ENCODE results near the gene NRG3.

NRG3 gene

DNA sequence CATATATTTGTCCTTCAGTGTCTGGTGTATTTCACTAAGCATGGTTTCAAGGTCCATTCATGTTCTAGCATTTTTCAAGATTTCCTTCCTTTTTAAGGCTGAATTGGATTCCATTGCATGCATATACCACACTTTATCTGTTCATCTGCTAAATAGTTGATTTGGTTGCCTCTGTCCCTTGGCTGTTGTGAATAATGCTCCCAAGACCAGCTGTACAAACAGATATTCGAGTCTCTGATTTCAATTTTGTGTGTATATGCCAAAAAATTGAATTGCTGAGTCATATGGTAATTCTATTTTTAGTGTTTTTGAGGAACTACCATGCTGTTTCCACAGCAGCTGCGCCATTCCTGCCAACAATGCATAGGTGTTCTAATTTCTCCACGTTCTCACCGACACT is 216.4 kb downstream of the NRG3 start:
- no peaks in the 10 kb centered on the region for H3K36me3 ChIP-seq (ENCODE audit: control insufficient read depth, insufficient read depth, low read length)
- no peaks in the 10 kb centered on the region for H3K27me3 ChIP-seq (ENCODE audit: control insufficient read depth, insufficient read depth, low read length)
- no peak overlapping the region for H3K4me3 ChIP-seq (ENCODE audit: low read depth, low read length)
- no peaks in the 10 kb centered on the region for H3K79me2 ChIP-seq
- H3K4me1 ChIP-seq: no peaks in the 10 kb centered on the region
- no peaks in the 10 kb centered on the region for H3K9me3 ChIP-seq (ENCODE audit: control insufficient read depth, low read length)
- H3K27ac ChIP-seq: no peak overlapping the region
- H2AFZ ChIP-seq: no peak overlapping the region
- TF ChIP-seq, protein P1, sequence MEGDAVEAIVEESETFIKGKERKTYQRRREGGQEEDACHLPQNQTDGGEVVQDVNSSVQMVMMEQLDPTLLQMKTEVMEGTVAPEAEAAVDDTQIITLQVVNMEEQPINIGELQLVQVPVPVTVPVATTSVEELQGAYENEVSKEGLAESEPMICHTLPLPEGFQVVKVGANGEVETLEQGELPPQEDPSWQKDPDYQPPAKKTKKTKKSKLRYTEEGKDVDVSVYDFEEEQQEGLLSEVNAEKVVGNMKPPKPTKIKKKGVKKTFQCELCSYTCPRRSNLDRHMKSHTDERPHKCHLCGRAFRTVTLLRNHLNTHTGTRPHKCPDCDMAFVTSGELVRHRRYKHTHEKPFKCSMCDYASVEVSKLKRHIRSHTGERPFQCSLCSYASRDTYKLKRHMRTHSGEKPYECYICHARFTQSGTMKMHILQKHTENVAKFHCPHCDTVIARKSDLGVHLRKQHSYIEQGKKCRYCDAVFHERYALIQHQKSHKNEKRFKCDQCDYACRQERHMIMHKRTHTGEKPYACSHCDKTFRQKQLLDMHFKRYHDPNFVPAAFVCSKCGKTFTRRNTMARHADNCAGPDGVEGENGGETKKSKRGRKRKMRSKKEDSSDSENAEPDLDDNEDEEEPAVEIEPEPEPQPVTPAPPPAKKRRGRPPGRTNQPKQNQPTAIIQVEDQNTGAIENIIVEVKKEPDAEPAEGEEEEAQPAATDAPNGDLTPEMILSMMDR (IDR thresholded peaks at IDR 0.05): no peak
- no peak overlapping the region for H3K9ac ChIP-seq
- H3K4me2 ChIP-seq (ENCODE audit: low read length): no peak overlapping the region

DNA sequence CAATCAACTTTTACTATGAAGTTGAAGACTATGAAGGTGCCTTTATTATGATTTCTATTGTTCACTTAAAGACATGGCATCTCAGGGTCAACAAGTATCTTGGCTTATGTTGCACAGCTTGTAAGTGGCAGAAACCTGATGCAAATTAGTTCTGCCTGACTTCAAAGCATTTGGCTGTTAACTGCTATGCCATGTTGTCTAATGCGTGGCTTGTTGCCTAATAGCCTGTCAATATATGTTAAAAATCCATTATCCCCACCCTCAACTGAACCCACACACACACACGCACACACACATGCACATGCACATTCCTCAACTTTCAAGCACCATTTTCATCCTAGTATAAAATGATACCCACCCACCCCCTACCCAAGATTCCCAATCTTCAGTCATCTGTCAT is 217.1 kb downstream of the NRG3 start:
- Histone ChIP-seq H3K79me2 (no peaks in the 10 kb centered on the region), H2AFZ (no peak overlapping the region), H3K4me1 (no peaks in the 10 kb centered on the region), H3K9me3 (ENCODE audit: control insufficient read depth, low read length) (no peaks in the 10 kb centered on the region), H3K27me3 (ENCODE audit: control insufficient read depth, insufficient read depth, low read length) (no peaks in the 10 kb centered on the region), H3K4me2 (ENCODE audit: low read length) (no peak overlapping the region), H3K9ac (no peak overlapping the region), H3K4me3 (ENCODE audit: low read depth, low read length) (no peak overlapping the region), H3K36me3 (ENCODE audit: control insufficient read depth, insufficient read depth, low read length) (no peaks in the 10 kb centered on the region), H3K27ac (no peak overlapping the region)
- TF ChIP-seq, protein P1 (IDR thresholded peaks at IDR 0.05): no peak

DNA sequence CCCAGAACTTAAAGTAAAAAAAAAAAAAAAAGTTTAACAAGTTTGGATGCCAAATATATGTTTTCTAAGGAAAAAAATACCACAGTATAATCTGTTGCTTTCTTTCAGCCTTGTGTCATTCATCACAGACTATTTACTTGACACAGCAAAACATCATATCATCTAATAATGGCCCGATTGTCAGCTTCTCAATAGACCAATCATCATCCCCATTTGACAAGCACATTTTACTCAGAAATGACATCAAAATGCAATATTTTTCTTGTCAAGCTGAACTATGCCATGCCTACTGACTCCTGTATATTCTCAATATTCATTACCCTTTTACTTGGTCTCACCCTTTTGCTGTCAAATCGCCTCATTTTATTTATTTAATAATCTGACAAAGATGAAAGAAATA is 249.7 kb downstream of the NRG3 start:
- TF ChIP-seq, protein P1 (IDR thresholded peaks at IDR 0.05): no peak
- H3K9me3 ChIP-seq (ENCODE audit: control insufficient read depth, low read length): no peaks in the 10 kb centered on the region

DNA sequence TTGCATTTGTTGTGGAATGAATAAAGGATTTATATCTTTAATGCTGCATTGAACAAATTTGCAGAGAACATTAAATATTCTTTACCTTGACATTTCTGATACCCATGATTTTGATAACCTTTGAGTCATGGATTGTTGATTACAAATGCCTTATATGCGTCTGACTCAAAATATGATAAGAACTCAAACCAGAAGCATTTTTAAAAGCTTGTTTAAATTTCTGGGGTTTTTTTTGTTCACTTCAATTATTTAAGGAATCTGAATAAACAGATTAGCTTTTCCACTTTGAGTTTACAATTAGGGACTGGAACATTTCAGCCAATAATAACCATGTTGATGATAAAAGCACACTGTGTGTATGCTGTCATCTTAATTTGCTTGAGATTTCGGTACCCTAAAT is 253.5 kb downstream of the NRG3 start:
- Histone ChIP-seq H3K9me3 (ENCODE audit: control insufficient read depth, low read length) (no peaks in the 10 kb centered on the region), H3K4me1 (no peaks in the 10 kb centered on the region), H3K4me2 (ENCODE audit: low read length) (no peak overlapping the region), H3K27me3 (ENCODE audit: control insufficient read depth, insufficient read depth, low read length) (no peaks in the 10 kb centered on the region), H3K79me2 (no peaks in the 10 kb centered on the region), H3K9ac (no peak overlapping the region), H3K27ac (no peak overlapping the region), H2AFZ (no peak overlapping the region), H3K36me3 (ENCODE audit: control insufficient read depth, insufficient read depth, low read length) (no peaks in the 10 kb centered on the region), H3K4me3 (ENCODE audit: low read depth, low read length) (no peak overlapping the region)
- TF ChIP-seq, protein P1 (IDR thresholded peaks at IDR 0.05): no peak

More for the DNA sequence above, 249.7 kb downstream of the NRG3 start:
- no peak overlapping the region for H3K4me3 ChIP-seq (ENCODE audit: low read depth, low read length)
- no peaks in the 10 kb centered on the region for H3K4me1 ChIP-seq
- no peak overlapping the region for H3K9ac ChIP-seq
- no peak overlapping the region for H2AFZ ChIP-seq
- no peak overlapping the region for H3K4me2 ChIP-seq (ENCODE audit: low read length)
- H3K27ac ChIP-seq: no peak overlapping the region
- H3K79me2 ChIP-seq: no peaks in the 10 kb centered on the region
- no peaks in the 10 kb centered on the region for H3K27me3 ChIP-seq (ENCODE audit: control insufficient read depth, insufficient read depth, low read length)
- H3K36me3 ChIP-seq (ENCODE audit: control insufficient read depth, insufficient read depth, low read length): no peaks in the 10 kb centered on the region

DNA sequence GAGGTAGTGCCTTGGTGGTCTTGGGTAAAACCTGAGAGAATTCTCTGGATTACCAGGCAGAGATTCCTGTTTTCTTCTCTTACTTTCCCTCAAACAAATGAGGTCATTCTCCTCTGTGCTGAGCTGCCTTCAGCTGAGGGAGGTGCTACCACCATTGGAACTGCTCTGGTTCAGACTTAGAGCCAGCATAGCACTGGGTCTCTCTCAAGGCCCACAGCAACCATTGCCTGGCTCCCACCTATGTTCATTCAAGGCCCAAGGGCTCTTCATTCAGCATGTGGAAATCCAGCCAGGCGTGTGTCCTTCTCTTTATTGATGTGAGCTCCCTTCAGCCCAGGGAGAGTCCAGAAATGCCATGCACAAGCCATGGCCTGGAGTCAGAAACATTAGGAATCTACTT is 261.1 kb downstream of the NRG3 start:
- Histone ChIP-seq H3K4me3 (ENCODE audit: low read depth, low read length) (no peak overlapping the region), H3K4me2 (ENCODE audit: low read length) (no peak overlapping the region), H3K79me2 (no peaks in the 10 kb centered on the region), H3K4me1 (no peaks in the 10 kb centered on the region), H3K27ac (no peak overlapping the region), H2AFZ (no peak overlapping the region), H3K9me3 (ENCODE audit: control insufficient read depth, low read length) (no peaks in the 10 kb centered on the region), H3K36me3 (ENCODE audit: control insufficient read depth, insufficient read depth, low read length) (peaks cover 2% of the 10 kb centered on the region), H3K27me3 (ENCODE audit: control insufficient read depth, insufficient read depth, low read length) (no peaks in the 10 kb centered on the region), H3K9ac (no peak overlapping the region)
- TF ChIP-seq, protein P1 (IDR thresholded peaks at IDR 0.05): no peak

All from parathyroid adenoma (tissue), 2 donors.